ENCODE results near the gene DDR2.

Gene DDR2

GRCh38 chr1:162629651-162630050 is 2.6 kb upstream of the DDR2 start:
- no peak for TF ChIP-seq CTCF (IDR thresholded peaks at IDR 0.05)

GRCh38 chr1:162631546-162632191 is 595 bp upstream of the DDR2 start:
- no peaks in the 10 kb centered on the region for H3K9me3 ChIP-seq
- H3K36me3 ChIP-seq, result no peaks in the 10 kb centered on the region
- peaks cover 7% of the 10 kb centered on the region for H3K27me3 ChIP-seq
- H3K4me3 ChIP-seq (ENCODE audit: low read depth in 1 of 2, low read length in 1 of 2), result no peak overlapping the region
- no peak overlapping the region for H3K27ac ChIP-seq
- H3K4me1 ChIP-seq (ENCODE audit: control insufficient read depth in 1 of 2, insufficient read depth in 1 of 2, low read depth in 1 of 2, low read length in 1 of 2), result no peaks in the 10 kb centered on the region
- no peak for TF ChIP-seq CTCF (IDR thresholded peaks at IDR 0.05)

More at GRCh38 chr1:162629651-162630050, 2.6 kb upstream of the DDR2 start:
- Histone ChIP-seq H3K27me3 (no peaks in the 10 kb centered on the region), H3K9me3 (no peaks in the 10 kb centered on the region), H3K36me3 (no peaks in the 10 kb centered on the region), H3K27ac (no peak overlapping the region), H3K4me3 (ENCODE audit: low read depth in 1 of 2, low read length in 1 of 2) (no peak overlapping the region), H3K4me1 (ENCODE audit: control insufficient read depth in 1 of 2, insufficient read depth in 1 of 2, low read depth in 1 of 2, low read length in 1 of 2) (no peaks in the 10 kb centered on the region)

GRCh38 chr1:162632698-162633080 is 425 bp downstream of the DDR2 start:
- no peaks in the 10 kb centered on the region for H3K4me1 ChIP-seq (ENCODE audit: control insufficient read depth in 1 of 2, insufficient read depth in 1 of 2, low read depth in 1 of 2, low read length in 1 of 2)
- no peak for TF ChIP-seq CTCF (IDR thresholded peaks at IDR 0.05)
- no peaks in the 10 kb centered on the region for H3K36me3 ChIP-seq
- no peak overlapping the region for H3K27ac ChIP-seq
- H3K27me3 ChIP-seq, result peaks cover 9% of the 10 kb centered on the region
- H3K4me3 ChIP-seq (ENCODE audit: low read depth in 1 of 2, low read length in 1 of 2), result no peak overlapping the region
- H3K9me3 ChIP-seq, result no peaks in the 10 kb centered on the region

GRCh38 chr1:162633081-162633762 is 958 bp downstream of the DDR2 start:
- no peaks in the 10 kb centered on the region for H3K9me3 ChIP-seq
- H3K4me1 ChIP-seq (ENCODE audit: control insufficient read depth in 1 of 2, insufficient read depth in 1 of 2, low read depth in 1 of 2, low read length in 1 of 2), result no peaks in the 10 kb centered on the region
- H3K4me3 ChIP-seq (ENCODE audit: low read depth in 1 of 2, low read length in 1 of 2), result no peak overlapping the region
- no peaks in the 10 kb centered on the region for H3K36me3 ChIP-seq
- no peak for TF ChIP-seq CTCF (IDR thresholded peaks at IDR 0.05)
- peaks cover 9% of the 10 kb centered on the region for H3K27me3 ChIP-seq
- no peak overlapping the region for H3K27ac ChIP-seq

- Histone ChIP-seq H3K27me3 (peaks cover 9% of the 10 kb centered on the region), H3K36me3 (no peaks in the 10 kb centered on the region), H3K9me3 (no peaks in the 10 kb centered on the region), H3K4me3 (ENCODE audit: low read depth in 1 of 2, low read length in 1 of 2) (no peak overlapping the region), H3K27ac (no peak overlapping the region), H3K4me1 (ENCODE audit: control insufficient read depth in 1 of 2, insufficient read depth in 1 of 2, low read depth in 1 of 2, low read length in 1 of 2) (no peaks in the 10 kb centered on the region)
- no peak for TF ChIP-seq CTCF (IDR thresholded peaks at IDR 0.05)
Measured at GRCh38 chr1:162635418-162635817, 3.2 kb downstream of the DDR2 start.

Measured in neutrophil (primary cell).